Fibroblast of pulmonary artery (primary cell): ENCODE measurements around the gene XXYLT1.

Source experiments
- DNase-seq: peaks from one replicate; pipeline ENCODE4 v3.0.0-alpha.2; 2010; ENCODE audit warnings: low read depth
- H3K4me3 ChIP-seq: replicated peaks from 2 replicates; pipeline ENCODE4 v1.5.1; 2011; ENCODE audit warnings: low read depth, mild to moderate bottlenecking, control low read depth, low read length, moderate library complexity
- CTCF ChIP-seq: IDR thresholded peaks from 2 replicates; pipeline ENCODE4 v1.5.1; 2011; ENCODE audit warnings: mild to moderate bottlenecking, control low read depth, low read length, inconsistent platforms; ENCODE audit errors: missing control alignments

The XXYLT1 gene

DNA sequence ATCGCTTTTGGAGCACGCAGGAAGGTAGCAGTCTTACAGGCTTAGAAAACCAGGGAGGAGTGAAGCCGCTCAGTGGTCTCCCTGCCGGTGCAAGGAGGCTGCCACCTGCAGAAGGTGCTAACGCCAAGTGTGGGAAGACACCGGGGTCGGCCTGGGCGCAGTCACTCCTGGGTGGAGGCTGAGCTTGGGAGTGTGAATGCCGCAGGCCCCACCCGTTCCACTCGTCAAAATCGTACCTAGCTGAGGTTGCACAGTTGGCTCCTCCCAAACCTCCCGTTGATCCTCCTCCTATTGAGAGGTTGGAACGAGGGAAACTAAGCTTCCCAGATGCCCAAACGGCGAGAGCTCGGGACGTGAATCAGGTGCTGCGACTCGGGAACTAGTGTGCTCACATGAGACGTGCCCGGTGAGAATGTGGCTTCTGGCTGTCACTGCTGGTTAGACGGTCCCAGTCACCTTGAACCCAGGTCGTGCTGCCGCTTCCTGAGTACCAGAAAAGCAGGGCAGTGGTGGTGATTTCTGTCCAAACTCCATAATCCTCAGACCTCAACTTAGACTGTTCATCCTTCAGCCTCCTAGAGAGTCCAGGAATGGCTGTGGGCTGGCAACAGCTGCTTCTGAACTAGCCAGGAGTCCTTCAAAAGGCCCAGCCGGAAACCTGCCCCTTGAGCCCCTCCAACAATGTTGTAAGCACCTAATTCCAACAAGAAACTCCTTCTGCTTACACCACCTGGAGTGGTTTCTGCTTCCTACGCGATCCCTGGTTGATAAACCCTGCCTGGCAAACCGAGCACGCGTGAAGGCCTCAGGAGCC, 156.0 kb downstream of the XXYLT1 start:
- no peak overlapping the region for H3K4me3 ChIP-seq
- TF ChIP-seq CTCF: no peak
- no peak for DNase-seq

DNA sequence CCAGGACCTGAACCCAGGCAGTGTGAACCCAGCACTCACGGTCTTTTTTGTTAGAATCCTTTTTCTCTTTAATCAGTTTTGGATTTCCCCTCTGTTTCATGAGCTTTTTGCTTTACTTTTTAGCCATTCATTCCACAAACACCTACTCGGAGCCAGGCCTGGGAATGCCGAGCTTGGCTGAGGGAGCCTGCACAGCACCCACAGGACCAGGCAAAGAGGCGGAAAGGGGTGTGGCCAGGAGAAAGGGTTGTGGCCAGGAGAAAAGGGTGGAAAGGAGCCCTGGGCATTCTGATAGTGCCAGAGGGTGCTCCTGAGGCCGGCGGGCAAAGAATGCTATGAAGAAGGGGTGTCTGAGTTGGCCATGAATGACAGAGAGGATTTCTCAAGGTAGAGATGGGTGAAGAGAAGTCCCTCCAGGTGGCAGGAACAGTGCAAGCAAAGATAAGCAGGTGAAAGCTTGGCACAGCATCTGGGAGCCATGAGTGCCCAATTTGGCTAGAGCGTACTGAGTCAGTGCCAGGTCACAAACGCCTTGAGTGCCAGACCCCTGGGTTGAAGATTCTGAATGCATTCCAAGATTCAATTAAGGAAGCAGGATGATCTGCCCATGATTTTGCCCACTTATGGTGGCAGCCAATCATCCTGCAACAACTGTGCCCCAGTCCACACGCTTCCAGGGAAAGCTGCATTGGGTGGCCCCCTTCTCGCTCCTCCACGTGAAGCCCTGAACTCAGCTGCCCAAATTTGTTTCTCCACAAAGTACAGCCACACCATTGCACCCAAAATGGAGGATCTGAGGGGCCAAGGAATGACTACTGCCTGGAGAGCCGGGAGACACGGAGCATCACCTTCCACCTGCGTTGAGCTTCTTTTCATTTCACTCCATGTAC, 157.2 kb downstream of the XXYLT1 start:
- no peak for TF ChIP-seq CTCF
- no peak for DNase-seq
- H3K4me3 ChIP-seq: no peak overlapping the region

GRCh38 chr3:195113048-195113447, 157.9 kb downstream of the XXYLT1 start:
- no peak for TF ChIP-seq CTCF
- no peak overlapping the region for H3K4me3 ChIP-seq
- peak; percentile 71 for DNase-seq

DNA sequence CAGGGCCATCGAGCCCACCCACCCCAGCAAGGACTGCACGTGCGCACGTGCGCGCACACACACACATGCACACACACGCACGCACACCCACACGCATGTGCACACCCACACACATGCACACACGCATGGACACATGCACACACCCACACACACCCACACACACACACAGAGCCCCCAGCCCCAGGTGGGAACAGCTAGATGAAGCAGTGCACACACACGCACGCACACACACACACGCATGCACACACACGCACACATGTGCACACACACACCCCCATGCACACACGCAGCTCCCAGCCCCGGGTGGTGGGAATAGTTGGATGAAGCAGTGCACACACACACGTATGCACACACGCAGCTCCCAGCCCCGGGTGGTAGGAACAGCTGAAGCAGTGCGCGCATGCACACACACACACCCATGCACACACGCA, 158.6 kb downstream of the XXYLT1 start:
- no peak overlapping the region for H3K4me3 ChIP-seq
- no peak for TF ChIP-seq CTCF
- DNase-seq: no peak

- DNase-seq: no peak
- no peak overlapping the region for H3K4me3 ChIP-seq
- TF ChIP-seq CTCF: no peak
Observed at GRCh38 chr3:195111766-195112165, 159.2 kb downstream of the XXYLT1 start.

GRCh38 chr3:195111319-195111705, 159.6 kb downstream of the XXYLT1 start:
- TF ChIP-seq CTCF: no peak
- DNase-seq: no peak
- H3K4me3 ChIP-seq: no peak overlapping the region
